KMS-11 (cell line): Measurements from ENCODE around the gene WDR90.

Experiments used
- H2AFZ ChIP-seq: fragments of 200-600 bp; sonication (generic); 2 replicates; pipeline ENCODE4 v1.6.1; 2016; ENCODE audit warnings: antibody characterized with exemption, mixed run types, low read depth
- H3K27ac ChIP-seq: fragments of 200-600 bp; sonication (generic); 2 replicates; pipeline ENCODE4 v1.6.1; 2016; ENCODE audit warnings: mild to moderate bottlenecking, mixed run types
- H3K27me3 ChIP-seq: fragments of 200-600 bp; sonication (generic); 2 replicates; pipeline ENCODE4 v1.6.1; 2017; ENCODE audit warnings: mild to moderate bottlenecking, low read depth, mixed run types, moderate library complexity; ENCODE audit not compliant: insufficient read depth
- H3K36me3 ChIP-seq: fragments of 200-600 bp; sonication (generic); 2 replicates; pipeline ENCODE4 v1.6.1; 2017; ENCODE audit warnings: mild to moderate bottlenecking, mixed run types; ENCODE audit not compliant: insufficient read depth
- H3K4me1 ChIP-seq: fragments of 200-600 bp; sonication (generic); 2 replicates; pipeline ENCODE4 v1.6.1; 2016; ENCODE audit warnings: mild to moderate bottlenecking, low read depth, mixed run types; ENCODE audit not compliant: poor library complexity, severe bottlenecking
- H3K4me2 ChIP-seq: fragments of 200-600 bp; sonication (generic); 2 replicates; pipeline ENCODE4 v1.7.0; 2016; ENCODE audit warnings: mild to moderate bottlenecking, mixed run types
- H3K4me3 ChIP-seq: fragments of 200-600 bp; sonication (generic); IDR thresholded peaks from 2 replicates; pipeline ENCODE4 v1.6.1; 2017; ENCODE audit warnings: low read depth, low read length, mixed read lengths; ENCODE audit not compliant: insufficient read depth
- H3K79me2 ChIP-seq: fragments of 200-600 bp; sonication (generic); 2 replicates; pipeline ENCODE4 v1.6.1; 2016; ENCODE audit warnings: low read depth, mixed run types; ENCODE audit not compliant: insufficient read depth
- H3K9ac ChIP-seq: fragments of 200-600 bp; sonication (generic); 2 replicates; pipeline ENCODE4 v1.6.1; 2016; ENCODE audit warnings: mild to moderate bottlenecking, mixed run types
- H4K20me1 ChIP-seq: fragments of 200-600 bp; sonication (generic); 2 replicates; pipeline ENCODE4 v1.6.1; 2016; ENCODE audit warnings: mild to moderate bottlenecking, mixed run types; ENCODE audit not compliant: insufficient read depth
- TF ChIP-seq, protein P1 (sequence below): fragments of 200-600 bp; sonication (generic); conservative IDR thresholded peaks from 2 replicates; pipeline ENCODE4 v1.6.1; 2017; ENCODE audit warnings: low read depth, mild to moderate bottlenecking, antibody characterized with exemption, low read length, moderate library complexity, mixed read lengths

Gene WDR90

DNA sequence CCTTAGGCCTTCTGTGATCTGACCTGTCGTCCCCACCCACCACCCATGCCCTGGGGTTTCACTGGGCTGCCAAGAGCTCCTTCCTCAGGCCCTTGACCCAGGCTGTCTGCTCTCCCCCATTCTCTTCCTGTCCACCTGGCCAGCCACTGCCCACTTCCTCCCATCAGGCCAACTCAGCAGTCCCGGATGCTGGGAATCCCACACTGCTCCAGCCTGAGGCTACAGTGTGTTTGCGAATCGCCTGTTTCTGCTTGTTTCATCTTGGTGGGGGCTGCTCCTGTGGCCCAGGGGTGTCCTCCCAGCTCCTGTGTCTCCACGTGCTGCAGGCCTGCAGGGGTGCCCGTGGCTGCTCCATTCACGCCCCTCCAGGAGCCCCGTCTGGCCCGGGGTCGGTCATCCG lies 64.9 kb downstream of the WDR90 start:
- H3K27me3 ChIP-seq = peaks cover 67% of the 10 kb centered on the region
- no peaks in the 10 kb centered on the region for H3K79me2 ChIP-seq
- H3K4me3 ChIP-seq = no peak overlapping the region
- no peak overlapping the region for H3K9ac ChIP-seq
- no peak overlapping the region for H2AFZ ChIP-seq
- peaks cover 29% of the 10 kb centered on the region for H3K4me1 ChIP-seq
- H3K36me3 ChIP-seq = no peaks in the 10 kb centered on the region
- TF ChIP-seq, protein P1, sequence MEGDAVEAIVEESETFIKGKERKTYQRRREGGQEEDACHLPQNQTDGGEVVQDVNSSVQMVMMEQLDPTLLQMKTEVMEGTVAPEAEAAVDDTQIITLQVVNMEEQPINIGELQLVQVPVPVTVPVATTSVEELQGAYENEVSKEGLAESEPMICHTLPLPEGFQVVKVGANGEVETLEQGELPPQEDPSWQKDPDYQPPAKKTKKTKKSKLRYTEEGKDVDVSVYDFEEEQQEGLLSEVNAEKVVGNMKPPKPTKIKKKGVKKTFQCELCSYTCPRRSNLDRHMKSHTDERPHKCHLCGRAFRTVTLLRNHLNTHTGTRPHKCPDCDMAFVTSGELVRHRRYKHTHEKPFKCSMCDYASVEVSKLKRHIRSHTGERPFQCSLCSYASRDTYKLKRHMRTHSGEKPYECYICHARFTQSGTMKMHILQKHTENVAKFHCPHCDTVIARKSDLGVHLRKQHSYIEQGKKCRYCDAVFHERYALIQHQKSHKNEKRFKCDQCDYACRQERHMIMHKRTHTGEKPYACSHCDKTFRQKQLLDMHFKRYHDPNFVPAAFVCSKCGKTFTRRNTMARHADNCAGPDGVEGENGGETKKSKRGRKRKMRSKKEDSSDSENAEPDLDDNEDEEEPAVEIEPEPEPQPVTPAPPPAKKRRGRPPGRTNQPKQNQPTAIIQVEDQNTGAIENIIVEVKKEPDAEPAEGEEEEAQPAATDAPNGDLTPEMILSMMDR = no peak
- H4K20me1 ChIP-seq = no peaks in the 10 kb centered on the region
- H3K27ac ChIP-seq = no peak overlapping the region
- no peak overlapping the region; the same call in 1 of the 2 replicates for H3K4me2 ChIP-seq

- Histone ChIP-seq H3K9ac (no peak within 1 kb of the TSS), H3K4me1 (peaks cover 34% of the 10 kb centered on the region), H3K4me3 (no peak within 1 kb of the TSS), H3K36me3 (no peaks in the 10 kb centered on the region), H4K20me1 (no peaks in the 10 kb centered on the region), H3K4me2 (no peak within 1 kb of the TSS; the same call in 1 of the 2 replicates), H3K27ac (no peak within 1 kb of the TSS), H3K27me3 (peaks cover 60% of the 10 kb centered on the region), H2AFZ (no peak within 1 kb of the TSS), H3K79me2 (no peaks in the 10 kb centered on the region)
- TF ChIP-seq, protein P1 = no peak
Observed at GRCh38 chr16:714558-715476, 65.7 kb downstream of the WDR90 start, which contains the start of gene METRN. Gene METRN (plus strand): TSS chr16:715118. CDS start chr16:715290, 172 bp downstream.

DNA sequence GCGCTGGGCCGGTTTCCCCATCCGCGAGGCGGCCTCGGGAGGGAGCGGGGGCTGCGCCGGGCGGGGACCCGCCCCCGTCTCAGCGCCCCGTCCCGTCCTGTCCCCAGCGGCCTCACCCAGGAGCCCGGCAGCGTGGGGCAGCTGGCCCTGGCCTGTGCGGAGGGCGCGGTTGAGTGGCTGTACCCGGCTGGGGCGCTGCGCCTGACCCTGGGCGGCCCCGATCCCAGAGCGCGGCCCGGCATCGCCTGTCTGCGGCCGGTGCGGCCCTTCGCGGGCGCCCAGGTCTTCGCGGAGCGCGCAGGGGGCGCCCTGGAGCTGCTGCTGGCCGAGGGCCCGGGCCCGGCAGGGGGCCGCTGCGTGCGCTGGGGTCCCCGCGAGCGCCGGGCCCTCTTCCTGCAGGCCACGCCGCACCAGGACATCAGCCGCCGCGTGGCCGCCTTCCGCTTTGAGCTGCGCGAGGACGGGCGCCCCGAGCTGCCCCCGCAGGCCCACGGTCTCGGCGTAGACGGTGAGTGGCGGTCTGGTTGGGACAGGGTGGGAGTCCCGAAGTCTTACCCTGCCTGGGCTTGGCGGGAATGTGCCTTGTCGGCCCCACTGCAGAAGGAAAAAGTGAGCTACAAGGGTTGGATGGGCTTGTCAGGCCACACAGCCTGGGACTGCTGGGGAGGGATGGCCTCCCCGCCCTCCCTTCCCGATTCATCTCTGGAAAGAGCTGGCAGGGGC lies 66.5 kb downstream of the WDR90 start:
- peaks cover 34% of the 10 kb centered on the region for H3K4me1 ChIP-seq
- no peaks in the 10 kb centered on the region for H4K20me1 ChIP-seq
- no peak overlapping the region for H3K4me3 ChIP-seq
- no peak overlapping the region; the same call in 1 of the 2 replicates for H3K4me2 ChIP-seq
- H2AFZ ChIP-seq = no peak overlapping the region
- no peaks in the 10 kb centered on the region for H3K79me2 ChIP-seq
- no peaks in the 10 kb centered on the region for H3K36me3 ChIP-seq
- H3K27ac ChIP-seq = no peak overlapping the region
- H3K27me3 ChIP-seq = peaks cover 52% of the 10 kb centered on the region
- TF ChIP-seq, protein P1 = no peak
- no peak overlapping the region for H3K9ac ChIP-seq

GRCh38 chr16:716200-716568 lies 67.0 kb downstream of the WDR90 start:
- TF ChIP-seq, protein P1 = no peak
- Histone ChIP-seq H3K4me2 (no peak overlapping the region), H2AFZ (no peak overlapping the region), H3K27ac (no peak overlapping the region), H4K20me1 (no peaks in the 10 kb centered on the region), H3K9ac (no peak overlapping the region), H3K4me3 (no peak overlapping the region), H3K4me1 (peaks cover 29% of the 10 kb centered on the region), H3K27me3 (peaks cover 46% of the 10 kb centered on the region), H3K36me3 (no peaks in the 10 kb centered on the region), H3K79me2 (no peaks in the 10 kb centered on the region)
